Neural cell (in vitro differentiated cells): ENCODE data around the gene NUDT1. TPM values are rescaled to one million over a fixed set of nuclear protein-coding genes. Genes with fewer than 3 reads are reported as not detected.

ENCODE experiments used
- H2AFZ ChIP-seq: fragments of 200-600, 300-800 bp; sonication (generic), shearing (Covaris generic); 2 replicates; pipeline ENCODE4 v1.6.0; 2014; ENCODE audit warnings: low read depth, mild to moderate bottlenecking, antibody characterized with exemption, low read length, moderate library complexity
- H3F3A ChIP-seq: fragments of 200-600 bp; shearing (Covaris generic); 2 replicates; pipeline ENCODE4 v1.6.1; 2016; ENCODE audit warnings: mild to moderate bottlenecking, moderate library complexity, mixed read lengths, antibody characterized with exemption, low read length; ENCODE audit not compliant: insufficient read depth, poor library complexity, severe bottlenecking
- H3K27ac ChIP-seq: fragments of 200-600, 300-800 bp; sonication (generic), shearing (Covaris generic); 2 replicates; pipeline ENCODE4 v1.5.1; 2014; ENCODE audit warnings: mild to moderate bottlenecking, low read length, moderate library complexity
- H3K27me3 ChIP-seq: fragments of 300-800, 200-600 bp; sonication (generic), shearing (Covaris generic); 2 replicates; pipeline ENCODE4 v1.6.0; 2014; ENCODE audit warnings: mild to moderate bottlenecking, low read depth, low read length, moderate library complexity; ENCODE audit not compliant: insufficient read depth
- H3K36me3 ChIP-seq: fragments of 300-800, 200-600 bp; sonication (generic), shearing (Covaris generic); 2 replicates; pipeline ENCODE4 v1.5.1; 2014; ENCODE audit warnings: mild to moderate bottlenecking, antibody characterized with exemption, low read length, moderate library complexity; ENCODE audit not compliant: insufficient read depth
- H3K4me2 ChIP-seq: fragments of 300-800, 200-600 bp; sonication (generic), shearing (Covaris generic); 2 replicates; pipeline ENCODE4 v1.6.0; 2014; ENCODE audit warnings: mild to moderate bottlenecking, low read length
- H3K4me3 ChIP-seq: fragments of 300-800, 200-600 bp; sonication (generic), shearing (Covaris generic); 2 replicates; pipeline ENCODE4 v1.5.1; 2014; ENCODE audit warnings: mild to moderate bottlenecking, low read length, moderate library complexity
- H3K79me2 ChIP-seq: fragments of 200-600 bp; shearing (Covaris generic); replicated peaks from 2 replicates; pipeline ENCODE4 v1.6.0; 2014; ENCODE audit warnings: mild to moderate bottlenecking, low read length, moderate library complexity; ENCODE audit not compliant: insufficient read depth
- H3K9ac ChIP-seq: fragments of 300-800, 200-600 bp; sonication (generic), shearing (Covaris generic); 2 replicates; pipeline ENCODE4 v1.6.1; 2016; ENCODE audit warnings: mild to moderate bottlenecking, low read length, mixed read lengths
- H3K9me2 ChIP-seq: fragments of 200-600 bp; shearing (Covaris generic); 2 replicates; pipeline ENCODE4 v1.6.1; 2016; ENCODE audit warnings: mild to moderate bottlenecking, low read length, mixed read lengths; ENCODE audit not compliant: insufficient read depth
- H3K9me3 ChIP-seq: fragments of 200-600, 300-800 bp; sonication (generic), shearing (Covaris generic); 2 replicates; pipeline ENCODE4 v1.6.1; 2016; ENCODE audit warnings: mild to moderate bottlenecking, mixed run types, low read length, moderate library complexity, mixed read lengths
- H4K20me1 ChIP-seq: fragments of 200-600 bp; shearing (Covaris generic); 2 replicates; pipeline ENCODE4 v1.6.1; 2016; ENCODE audit warnings: mild to moderate bottlenecking, mixed run types; ENCODE audit not compliant: insufficient read depth
- CTCF ChIP-seq: fragments of 450-650 bp; IDR thresholded peaks from 2 replicates; pipeline ENCODE4 v1.5.1; 2014; ENCODE audit warnings: antibody characterized with exemption, mild to moderate bottlenecking, moderate library complexity; ENCODE audit not compliant: poor library complexity, severe bottlenecking
- EP300 ChIP-seq: fragments of 450-650 bp; conservative IDR thresholded peaks from 2 replicates; pipeline ENCODE4 v1.6.1; 2014; ENCODE audit warnings: antibody characterized with exemption, mild to moderate bottlenecking, moderate library complexity; ENCODE audit not compliant: poor library complexity, severe bottlenecking
- EZH2 ChIP-seq: fragments of 200-600, 300-800 bp; shearing (Covaris generic), sonication (generic); IDR thresholded peaks from 2 replicates; pipeline ENCODE4 v1.6.1; 2014; ENCODE audit warnings: antibody characterized with exemption, low read length, borderline replicate concordance, mild to moderate bottlenecking; ENCODE audit not compliant: insufficient read depth, poor library complexity, severe bottlenecking
- POLR2AphosphoS5 ChIP-seq: IDR thresholded peaks from 2 replicates; pipeline ENCODE4 v1.6.1; 2012
- RAD21 ChIP-seq: fragments of 450-650 bp; conservative IDR thresholded peaks from 2 replicates; pipeline ENCODE4 v1.6.1; 2014; ENCODE audit warnings: antibody characterized with exemption, mild to moderate bottlenecking, moderate library complexity
- REST ChIP-seq: IDR thresholded peaks from 2 replicates; pipeline ENCODE4 v1.6.1; 2012; ENCODE audit warnings: borderline replicate concordance
- SMC3 ChIP-seq: fragments of 450-650 bp; conservative IDR thresholded peaks from 2 replicates; pipeline ENCODE4 v1.6.1; 2014; ENCODE audit warnings: antibody characterized with exemption, mild to moderate bottlenecking, moderate library complexity; ENCODE audit not compliant: poor library complexity
- polyA plus RNA-seq: library from polyadenylated mRNA; depleted of rRNA; stranded (reverse); fragments of >200 nt; gene quantifications from 2 replicates; pipeline ENCODE4 v1.2.3, GENCODE V29; 2014

NUDT1 gene
- polyA plus RNA-seq, 1 donor from 2014 or later, result 67.8 TPM

GRCh38 chr7:2273866-2274265 lies 31.8 kb downstream of the NUDT1 start:
- TF ChIP-seq CTCF, result no peak
- no peak for TF ChIP-seq EZH2
- no peak for TF ChIP-seq EP300
- no peaks in the 10 kb centered on the region for H3F3A ChIP-seq
- H3K27me3 ChIP-seq, result no peaks in the 10 kb centered on the region
- no peak overlapping the region for H2AFZ ChIP-seq
- no peaks in the 10 kb centered on the region for H3K9me3 ChIP-seq
- no peak overlapping the region for H3K27ac ChIP-seq
- no peak overlapping the region for H3K9ac ChIP-seq
- no peak overlapping the region for H3K4me2 ChIP-seq
- H3K36me3 ChIP-seq, result no peaks in the 10 kb centered on the region
- H3K9me2 ChIP-seq, result no peaks in the 10 kb centered on the region
- no peaks in the 10 kb centered on the region for H3K79me2 ChIP-seq
- no peaks in the 10 kb centered on the region for H4K20me1 ChIP-seq
- no peak overlapping the region for H3K4me3 ChIP-seq

- no peak overlapping the region for H3K27ac ChIP-seq
- no peak for TF ChIP-seq CTCF
- TF ChIP-seq REST, result no peak
- no peak for TF ChIP-seq SMC3
- no peak for TF ChIP-seq RAD21
- no peak for TF ChIP-seq POLR2AphosphoS5
- no peaks in the 10 kb centered on the region for H3F3A ChIP-seq
- no peaks in the 10 kb centered on the region for H3K27me3 ChIP-seq
- no peaks in the 10 kb centered on the region for H3K79me2 ChIP-seq
- H3K9ac ChIP-seq, result no peak overlapping the region
- no peaks in the 10 kb centered on the region for H4K20me1 ChIP-seq
- no peak overlapping the region for H2AFZ ChIP-seq
- H3K9me3 ChIP-seq, result no peaks in the 10 kb centered on the region
- H3K4me3 ChIP-seq, result no peak overlapping the region
- no peaks in the 10 kb centered on the region for H3K36me3 ChIP-seq
- H3K9me2 ChIP-seq, result no peaks in the 10 kb centered on the region
- H3K4me2 ChIP-seq, result no peak overlapping the region
These were observed 32.6 kb downstream of the NUDT1 start for GRCh38 chr7:2274666-2275065.
